Esophagus mucosa (tissue), 1 donor: ENCODE measurements around the gene FICD. TPM values are rescaled to one million over a fixed set of nuclear protein-coding genes. Genes with fewer than 3 reads are reported as not detected.
"Not testable (repeated sequence)": the region's sequence is repeated elsewhere in the genome, so short reads cannot be mapped to it uniquely, and the experiment has no call there.

Source experiments
- ATAC-seq: fragments of 200-7000 bp; cut with Tn5 transposase; one replicate; pipeline ENCODE4 v1.9.1; 2020
- total RNA-seq: library from RNA; stranded (reverse); gene quantifications from one replicate; pipeline ENCODE4 v1.2.4, GENCODE V29; 2023
- donor health status: DM: yes; HTN: yes; CAD: no.

The FICD gene
- total RNA-seq, 1 donor from 2014 or later = 1.1 TPM

DNA sequence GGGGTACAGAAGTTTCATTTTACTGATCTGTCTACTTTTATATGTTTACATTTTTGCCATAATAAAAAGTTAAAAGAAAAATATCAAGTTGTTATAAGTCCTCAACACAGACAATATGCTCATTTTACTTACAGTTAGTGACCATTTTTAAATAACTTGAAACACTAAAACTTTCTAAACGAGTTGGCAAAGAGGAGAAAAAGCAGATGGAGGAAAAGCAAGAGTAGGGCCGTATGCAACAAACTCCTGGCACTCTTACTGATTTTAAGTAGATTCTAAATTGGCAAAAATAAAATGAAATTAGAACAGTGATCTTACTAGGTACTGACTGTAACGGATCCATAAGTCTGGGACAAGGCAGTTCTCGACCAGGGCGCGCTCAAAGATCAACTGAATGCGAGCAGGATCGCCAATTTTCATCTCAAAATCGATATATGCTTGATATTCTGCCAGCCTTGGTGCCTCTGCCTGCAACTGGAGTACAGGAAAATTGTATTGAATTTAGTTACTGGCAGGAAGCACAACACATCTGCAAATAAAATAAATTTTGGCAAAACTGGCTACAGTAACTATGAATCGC lies 23.6 kb downstream of the FICD start:
- no peak for ATAC-seq

DNA sequence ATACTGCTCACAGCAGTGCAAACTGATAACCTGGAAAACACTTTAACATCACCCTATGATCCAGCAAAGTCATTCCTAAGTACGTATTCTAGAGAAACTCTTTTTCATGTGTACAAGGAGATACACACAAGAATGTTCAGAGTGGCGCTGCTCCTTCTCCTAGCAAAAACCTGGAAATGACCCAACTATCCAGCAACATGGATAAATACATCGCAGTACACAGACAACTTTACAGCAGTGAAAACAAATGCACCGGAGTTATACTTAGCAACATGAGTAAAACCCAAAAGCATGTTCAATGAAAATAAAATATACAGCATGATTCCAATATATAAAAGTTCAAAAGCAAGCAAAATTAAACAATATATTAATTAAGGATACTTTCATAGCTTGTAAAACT lies 27.2 kb downstream of the FICD start:
- ATAC-seq = no peak

DNA sequence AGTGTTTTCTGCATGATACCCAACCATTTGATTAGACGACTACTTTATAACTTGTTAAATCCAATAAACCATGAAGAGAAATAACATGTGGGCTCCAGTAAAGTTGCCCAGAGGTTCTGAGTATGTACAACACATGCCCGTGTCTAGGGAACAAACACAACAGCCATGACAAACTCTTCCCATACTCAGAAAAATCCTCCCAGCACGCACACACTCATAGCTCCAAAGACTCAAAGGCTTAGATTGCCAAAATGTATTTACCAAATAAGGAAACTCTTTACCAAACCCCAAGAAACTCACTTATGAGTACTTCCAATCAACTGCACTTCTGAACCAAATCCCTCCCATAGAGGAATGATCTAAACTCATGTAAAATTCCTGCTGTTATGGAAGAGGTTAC lies 28.6 kb downstream of the FICD start:
- ATAC-seq = no peak

DNA sequence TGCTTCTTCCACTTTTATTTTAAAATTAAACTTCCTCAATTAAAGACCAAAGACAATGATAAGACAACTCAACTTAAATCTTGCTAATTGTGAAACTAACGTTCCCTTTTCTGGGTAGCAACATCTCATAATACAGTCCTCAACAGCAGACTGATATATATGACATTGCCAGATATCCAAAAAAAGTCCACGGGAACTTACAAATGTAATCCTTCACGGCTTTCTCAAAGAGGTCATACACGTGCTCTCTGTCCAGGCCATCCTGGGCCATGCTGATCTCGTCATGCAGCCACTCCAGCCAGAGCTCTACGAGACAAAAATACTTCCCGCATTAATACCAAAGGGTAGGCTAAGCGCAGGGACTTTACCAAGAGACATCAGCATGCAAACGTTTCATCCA lies 32.6 kb downstream of the FICD start:
- ATAC-seq = no peak

DNA sequence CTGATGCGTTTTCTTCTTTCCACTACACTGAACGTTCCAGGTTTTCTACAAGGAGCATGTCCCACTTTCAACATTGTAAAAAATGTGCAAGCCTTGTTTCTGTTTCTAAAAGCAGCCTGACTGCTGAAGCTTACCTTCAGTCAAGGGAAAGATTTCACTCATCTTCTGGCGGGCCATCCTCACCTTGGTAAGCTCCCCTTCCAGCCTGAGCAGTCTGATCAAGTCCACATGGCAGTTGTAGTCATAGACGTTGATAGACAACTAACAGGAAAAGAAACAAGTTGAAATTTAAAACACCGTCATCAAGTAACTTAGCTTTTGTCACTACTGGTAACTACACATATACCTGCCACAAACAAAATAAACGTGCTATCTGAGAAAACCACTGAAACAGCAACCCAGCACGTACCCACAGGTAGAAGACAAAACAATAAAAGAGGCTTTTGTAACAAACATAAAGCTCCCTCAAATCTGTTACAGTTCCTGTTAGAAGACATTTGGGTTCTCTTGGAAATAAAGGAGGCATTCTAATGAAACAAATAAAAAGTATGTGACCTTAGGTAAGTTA lies 34.0 kb downstream of the FICD start:
- ATAC-seq = no peak

DNA sequence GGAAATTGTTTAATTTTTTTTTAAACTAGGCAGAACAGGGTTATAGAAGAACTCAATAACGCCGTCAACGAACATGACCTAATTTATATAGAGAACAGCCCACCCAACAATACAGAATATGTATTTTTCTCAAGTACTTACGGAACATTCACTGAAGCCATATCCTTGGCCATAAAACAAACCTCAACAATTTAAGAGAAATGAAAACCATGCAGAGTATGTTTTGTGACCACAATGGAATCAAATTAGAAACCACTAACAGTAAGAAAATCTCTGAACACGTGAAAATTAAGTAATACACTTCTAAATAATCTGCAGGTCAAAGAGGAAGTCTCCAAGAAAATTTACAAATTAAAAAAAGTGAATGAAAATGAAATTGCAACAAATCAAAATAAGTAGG lies 36.5 kb downstream of the FICD start:
- ATAC-seq = no peak

DNA sequence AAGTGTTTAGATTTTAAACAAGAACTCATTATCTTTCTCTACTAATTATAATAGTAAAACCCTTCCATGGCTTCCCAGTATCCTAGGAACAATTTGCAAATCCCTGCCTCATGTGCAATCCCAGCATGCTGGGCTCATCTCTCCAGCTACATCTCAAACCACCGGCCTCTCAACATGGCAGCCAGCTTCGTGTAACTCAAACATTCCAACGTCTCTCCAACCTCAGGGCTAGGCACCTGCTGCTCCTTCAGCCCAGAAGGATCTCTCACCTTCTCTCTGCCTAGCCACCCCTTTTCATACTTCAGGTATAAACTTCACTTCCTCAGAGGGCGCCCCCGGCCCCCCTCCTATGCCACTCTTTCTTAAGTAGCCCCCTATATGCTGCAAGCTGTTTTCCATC lies 38.7 kb downstream of the FICD start:
- no peak for ATAC-seq

DNA sequence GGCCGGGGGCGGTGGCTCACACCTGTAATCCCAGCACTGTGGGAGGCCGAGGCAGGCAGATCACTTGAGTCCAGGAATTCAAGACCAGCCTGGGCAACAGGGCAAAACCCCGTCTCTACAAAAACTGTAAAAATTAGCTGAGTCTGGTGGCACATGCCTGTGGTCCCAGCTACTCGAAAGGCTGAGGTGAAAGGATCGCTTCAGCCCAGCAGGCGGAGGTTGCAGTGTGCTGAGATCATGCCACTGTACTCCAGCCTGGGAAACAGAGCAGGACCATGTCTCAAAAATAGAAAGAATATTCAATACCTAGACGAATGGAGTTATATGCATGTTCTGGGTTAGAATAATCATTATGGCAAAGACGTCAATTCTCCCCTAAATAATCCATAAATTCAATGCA lies 40.3 kb downstream of the FICD start:
- ATAC-seq = not testable (repeated sequence)

DNA sequence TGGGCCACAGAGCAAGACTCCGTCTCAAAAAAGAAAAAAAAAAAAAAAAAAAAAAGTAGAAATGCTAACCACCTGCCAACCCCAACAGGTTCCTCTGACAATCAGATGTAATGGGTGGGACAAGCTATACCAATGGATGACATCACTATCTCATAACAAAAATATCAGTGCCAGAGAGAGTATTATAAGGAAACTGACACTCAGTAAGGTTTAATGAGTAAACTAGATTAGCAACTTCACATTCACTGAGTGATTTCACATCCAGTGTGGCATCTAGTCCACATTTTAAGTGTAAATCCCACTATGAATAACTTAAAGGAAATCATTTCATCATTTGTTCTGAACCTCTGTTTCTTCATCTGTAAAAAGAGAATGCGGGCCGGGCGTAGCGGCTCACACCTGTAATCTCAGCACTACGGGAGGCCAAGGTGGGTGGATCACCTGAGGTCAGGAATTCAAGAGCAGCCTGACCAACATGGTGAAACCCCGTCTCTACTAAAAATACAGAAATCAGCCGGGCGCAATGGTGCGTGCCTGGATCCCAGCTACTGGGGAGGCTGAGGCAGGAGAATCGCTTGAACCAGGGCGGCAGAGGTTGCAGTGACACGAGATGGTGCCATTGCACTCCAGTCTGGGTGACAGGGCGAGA lies 44.1 kb downstream of the FICD start:
- ATAC-seq = no peak

DNA sequence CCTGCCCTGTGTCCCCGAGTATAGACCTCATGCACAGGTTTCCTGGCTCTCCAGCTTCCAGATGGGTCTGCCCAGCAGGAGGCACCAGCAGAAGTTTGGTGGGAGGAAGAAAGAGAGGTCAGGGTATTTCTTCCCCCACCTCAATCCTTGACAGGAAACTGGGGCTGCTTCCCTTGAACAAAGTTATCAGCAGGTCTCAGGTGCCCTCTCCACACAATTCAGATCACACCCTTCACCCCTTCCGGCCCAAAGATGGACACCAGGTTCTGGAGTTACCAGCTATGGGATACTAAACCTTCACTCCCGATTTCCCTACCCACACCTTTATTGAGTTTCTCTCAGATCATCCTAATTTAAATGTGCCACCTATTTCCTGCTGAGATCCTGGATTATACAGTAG lies 44.7 kb downstream of the FICD start:
- ATAC-seq = no peak

DNA sequence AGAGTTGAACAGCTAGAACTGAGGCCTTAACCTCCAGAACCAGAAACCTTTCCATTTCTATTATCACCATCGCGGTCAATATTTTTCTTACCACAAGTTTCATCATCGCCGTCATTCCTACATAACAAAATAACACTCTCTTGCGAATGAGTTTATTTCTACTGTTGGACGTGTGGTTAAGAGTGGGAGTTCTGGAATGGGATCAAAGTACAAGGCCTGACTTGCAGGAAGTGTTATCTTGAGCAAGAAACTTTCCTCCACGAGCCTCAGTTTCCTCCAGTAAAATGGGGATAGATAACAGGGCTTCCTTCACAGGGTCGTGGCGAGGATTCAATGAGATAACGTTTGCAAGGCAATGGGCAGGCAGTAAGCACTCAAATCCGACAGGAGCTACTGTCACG lies 45.2 kb downstream of the FICD start:
- no peak for ATAC-seq

DNA sequence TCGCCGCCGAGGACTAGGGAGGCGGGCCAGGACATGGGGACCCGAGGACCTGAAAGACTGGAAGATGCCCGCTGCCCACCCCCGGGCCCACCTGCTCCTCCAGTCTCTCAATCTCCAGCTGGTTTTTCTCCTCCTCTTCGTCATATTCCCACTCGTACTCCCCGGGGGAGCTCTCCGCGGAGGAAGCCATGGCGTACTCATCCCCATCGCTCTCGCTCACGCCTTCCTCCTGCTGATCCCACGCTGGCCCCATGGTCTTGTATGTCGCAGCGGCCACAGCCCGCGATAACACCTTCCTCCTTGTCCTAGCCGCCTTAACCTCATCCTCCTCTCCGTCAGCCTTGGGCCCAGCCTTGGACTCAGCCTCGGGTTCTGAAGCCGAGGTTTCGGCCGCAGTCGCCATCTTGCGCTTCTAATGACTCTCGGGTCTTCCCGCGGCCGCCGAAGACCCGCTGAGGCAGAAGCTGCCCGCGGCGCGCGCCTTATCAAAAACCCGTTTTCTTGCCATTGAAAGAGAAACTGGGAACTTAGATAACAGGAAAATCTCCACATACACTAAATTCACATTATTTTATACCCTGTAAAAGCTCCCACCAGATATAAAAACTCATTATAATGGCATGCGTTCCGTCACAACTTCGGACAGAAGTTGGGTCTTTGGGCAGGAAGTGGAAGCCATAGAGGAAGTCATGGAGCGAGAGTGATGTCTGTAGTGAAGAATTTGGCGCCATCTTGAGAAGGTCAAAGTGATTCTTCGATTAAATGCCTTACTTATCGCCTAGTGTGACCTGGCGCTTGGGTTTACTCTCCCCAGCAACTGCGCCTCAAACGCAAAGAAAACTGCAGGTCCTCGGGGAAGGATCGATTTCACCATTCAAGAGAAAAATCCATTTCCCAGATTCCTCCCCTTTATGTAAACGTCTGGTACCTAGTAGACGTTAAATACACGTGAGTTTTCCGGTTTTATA lies 46.0 kb downstream of the FICD start, which contains the start of gene SART3:
Gene SART3 (minus strand): TSS at position 422 of the 968 bp plus-strand sequence. CDS start 19 bp downstream, at position 403.
- peak; percentile 42 for ATAC-seq

DNA sequence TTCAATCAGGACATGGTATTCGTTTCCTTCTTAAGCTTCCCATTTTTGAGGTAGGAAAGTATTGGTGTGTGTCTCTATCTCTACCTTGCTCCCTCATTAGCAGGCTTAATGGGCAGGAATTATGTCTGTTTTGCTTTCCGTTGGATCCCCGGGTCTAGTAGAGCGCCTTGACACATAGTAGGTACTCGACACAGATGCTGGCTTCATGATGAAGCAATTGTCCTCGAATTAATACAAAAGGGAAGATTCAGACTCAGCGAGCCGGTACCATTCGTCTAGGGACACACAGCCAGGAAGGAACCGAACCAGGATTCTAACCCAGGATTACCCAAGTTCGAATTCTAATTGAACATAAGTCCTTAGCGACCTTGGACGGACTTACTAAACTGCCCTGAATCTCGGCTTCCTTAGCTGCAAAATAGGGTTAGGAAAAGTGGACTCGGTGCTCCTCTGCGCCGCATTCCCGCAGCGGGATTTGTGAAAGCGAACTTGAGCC lies 46.8 kb downstream of the FICD start:
- ATAC-seq = no peak

DNA sequence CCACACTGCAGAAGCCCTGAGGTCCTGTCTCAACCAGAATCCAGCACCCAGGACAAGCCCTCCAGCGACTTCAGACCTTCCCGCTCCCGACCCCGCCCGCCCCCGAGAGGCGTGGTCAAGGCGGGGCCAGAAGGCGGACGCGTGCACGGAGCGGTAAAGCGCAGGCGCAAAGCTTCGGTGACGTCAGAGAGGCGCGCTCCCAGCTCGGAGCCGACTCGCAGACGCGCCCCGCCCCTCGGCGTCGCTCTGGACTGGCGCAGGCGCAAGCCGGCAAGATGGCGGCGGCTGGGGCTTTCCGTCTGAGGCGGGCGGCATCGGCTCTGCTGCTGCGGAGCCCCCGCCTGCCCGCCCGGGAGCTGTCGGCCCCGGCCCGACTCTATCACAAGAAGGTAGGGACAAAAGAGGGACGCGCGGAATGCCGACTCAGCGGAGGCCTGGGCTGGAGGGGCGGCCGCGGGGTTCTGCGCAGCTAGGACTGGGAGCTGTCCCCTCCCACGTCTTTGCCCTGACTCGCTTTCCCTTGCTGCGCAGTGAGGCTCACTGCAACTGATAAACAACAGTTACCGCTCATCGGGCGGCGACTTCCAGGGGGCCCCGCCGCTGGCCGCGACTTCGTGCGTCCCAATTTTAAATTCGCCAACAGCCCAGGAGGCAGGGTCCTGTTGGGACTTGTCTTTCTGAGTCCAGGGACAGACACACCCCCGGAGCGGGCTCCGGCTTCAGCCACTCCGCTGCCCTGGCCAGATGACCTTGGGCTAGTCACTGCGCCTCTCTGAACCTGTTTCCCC lies 47.5 kb downstream of the FICD start, which contains the start of gene ISCU:
Gene ISCU (plus strand): TSS at position 249 of the 788 bp plus-strand sequence. CDS start 27 bp downstream, at position 276.
- ATAC-seq = peak; percentile 94

DNA sequence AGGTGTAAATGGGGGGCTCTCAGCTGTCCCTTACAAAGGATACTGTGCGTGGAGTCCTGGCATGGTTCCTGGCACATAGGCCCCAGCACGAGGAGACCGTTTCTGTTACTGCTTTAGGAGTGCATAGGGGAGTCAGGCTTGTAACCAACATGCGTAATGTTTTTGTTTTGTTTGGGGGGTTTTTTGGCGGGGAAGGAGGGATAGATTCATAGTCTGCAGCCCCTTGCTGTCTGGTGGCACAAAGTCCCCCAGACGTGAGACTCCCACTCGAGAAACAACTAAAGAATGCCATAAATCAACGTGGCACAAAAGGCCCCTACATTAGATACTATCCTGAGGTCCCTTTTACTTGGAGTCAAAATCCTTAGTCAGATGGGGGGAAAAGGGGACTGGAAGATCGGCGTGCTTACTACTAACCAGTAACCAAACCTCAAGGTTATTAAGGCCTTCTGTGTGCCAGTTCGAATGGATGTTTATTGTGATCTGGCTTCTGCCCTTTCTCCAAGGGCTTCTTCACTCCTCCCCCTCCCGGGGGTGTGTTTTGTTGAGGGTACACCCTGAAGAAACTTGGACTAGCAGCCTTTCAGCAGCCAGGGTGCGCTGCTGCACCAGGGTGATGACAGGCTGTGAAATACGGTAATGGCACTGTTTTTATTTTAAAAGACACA lies 48.2 kb downstream of the FICD start:
- ATAC-seq = peak; percentile 60

DNA sequence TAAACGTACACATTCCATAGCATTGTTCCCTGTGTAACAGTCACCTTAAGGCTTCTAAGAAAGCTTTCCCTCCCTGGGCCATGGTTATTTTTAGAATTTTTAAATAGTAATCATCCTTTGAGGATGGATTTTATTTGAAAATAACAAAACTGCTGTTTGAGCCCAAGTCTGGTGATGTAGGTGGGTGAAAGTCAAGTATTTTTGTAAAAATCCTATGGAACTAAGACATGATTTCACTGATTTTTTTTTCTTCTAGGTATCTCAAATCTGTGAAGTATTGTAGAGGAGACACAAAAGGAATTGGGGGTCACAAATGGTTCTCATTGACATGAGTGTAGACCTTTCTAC lies 48.7 kb downstream of the FICD start:
- no peak for ATAC-seq

DNA sequence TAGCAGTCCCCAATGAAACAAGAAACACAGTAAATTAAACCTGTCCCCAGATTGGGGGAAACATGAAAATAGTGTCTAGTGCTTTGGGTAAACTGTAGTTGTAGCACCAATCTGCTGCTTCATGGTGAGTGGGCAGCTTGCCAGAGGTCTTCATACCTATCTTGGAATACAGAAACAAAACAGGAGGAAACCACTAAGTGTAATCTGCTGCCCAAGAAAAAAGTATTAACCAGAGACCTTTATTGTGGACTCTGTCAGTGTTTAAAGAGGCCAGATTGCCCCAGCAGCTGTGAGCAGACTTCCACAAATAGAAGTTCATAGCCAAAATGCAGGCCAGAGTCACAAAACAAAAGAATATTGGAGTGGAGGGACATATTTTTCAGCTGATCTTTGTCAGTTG lies 49.6 kb downstream of the FICD start:
- no peak for ATAC-seq

DNA sequence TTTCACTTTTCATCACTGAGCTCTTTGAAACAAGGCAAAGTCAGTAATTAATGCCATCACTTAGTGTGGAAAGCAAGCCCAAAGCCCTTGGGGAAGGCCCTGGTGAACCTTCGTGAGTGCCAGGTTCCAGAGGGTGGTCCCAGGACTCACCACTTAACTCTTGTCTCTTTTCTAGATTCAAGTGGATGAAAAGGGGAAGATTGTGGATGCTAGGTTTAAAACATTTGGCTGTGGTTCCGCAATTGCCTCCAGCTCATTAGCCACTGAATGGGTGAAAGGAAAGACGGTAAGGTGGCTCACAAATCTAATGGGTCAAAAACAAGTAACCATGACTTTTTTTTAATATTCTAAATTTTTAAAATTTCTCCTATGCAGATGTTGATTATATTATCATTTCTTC lies 50.1 kb downstream of the FICD start:
- no peak for ATAC-seq

DNA sequence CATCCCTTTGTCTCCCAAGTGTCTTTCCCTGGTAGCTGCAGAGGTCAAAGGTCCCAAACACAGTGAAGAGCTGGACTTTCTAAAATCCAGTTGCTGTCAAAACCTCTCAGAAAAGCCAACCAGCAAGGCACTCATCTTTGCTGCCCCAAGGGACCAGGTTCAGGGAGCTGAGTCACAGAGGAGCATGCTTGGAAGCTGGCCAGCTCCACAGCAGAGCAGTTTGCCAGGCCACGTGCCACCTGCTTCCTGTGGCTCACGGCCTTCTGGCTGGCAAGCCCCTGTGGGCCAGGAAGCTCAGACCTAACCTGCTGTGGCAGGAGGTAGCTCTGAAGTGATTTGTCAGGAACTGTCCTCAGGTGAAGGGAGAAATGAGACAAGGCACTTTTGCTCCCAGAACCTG lies 50.9 kb downstream of the FICD start:
- ATAC-seq = peak; percentile 19

DNA sequence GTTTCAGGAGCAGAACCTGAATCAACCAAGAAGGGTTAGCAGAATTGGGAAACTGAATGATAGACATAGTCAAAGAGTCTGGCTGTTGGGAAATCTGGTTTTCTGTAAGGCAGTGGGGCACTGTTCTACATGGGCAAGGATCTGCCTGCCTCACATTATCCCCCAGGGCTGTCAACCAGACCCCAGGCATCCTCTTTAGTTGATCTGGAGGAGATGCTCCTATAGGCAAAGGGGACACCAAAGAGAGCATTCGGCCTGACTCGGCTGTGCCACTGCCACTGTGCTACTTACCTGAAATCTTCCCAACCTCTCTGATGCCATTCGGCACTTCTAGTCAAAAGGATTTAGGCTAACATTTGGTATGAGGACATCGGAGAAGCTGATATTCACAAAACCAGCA lies 51.4 kb downstream of the FICD start:
- ATAC-seq = no peak
